Hepatocyte (in vitro differentiated cells): ENCODE data around the gene PABPC1L.

Experiments
- CTCF ChIP-seq: fragments of 200-600 bp; sonication (generic); IDR thresholded peaks from 2 replicates; pipeline ENCODE4 v1.5.1; 2016; ENCODE audit warnings: antibody characterized with exemption, mild to moderate bottlenecking; ENCODE audit not compliant: poor library complexity
- EZH2 ChIP-seq: fragments of 200-600 bp; sonication (generic); IDR thresholded peaks from 2 replicates; pipeline ENCODE4 v1.6.1; 2016; ENCODE audit warnings: antibody characterized with exemption, mild to moderate bottlenecking, borderline replicate concordance

GRCh38 chr20:44945261-44945660, 35.4 kb downstream of the PABPC1L start:
- TF ChIP-seq CTCF: no peak
- no peak for TF ChIP-seq EZH2
